GM20000 (cell line): ENCODE measurements around the gene ANKRD13B.

Experiments used
- DNase-seq: peaks from one replicate; pipeline ENCODE4 v3.0.0; 2012; ENCODE audit warnings: low spot score
- TF ChIP-seq, protein P1 (sequence below): IDR thresholded peaks from 2 replicates; pipeline ENCODE4 v1.5.1; 2012; ENCODE audit warnings: mild to moderate bottlenecking, control low read depth; ENCODE audit errors: extremely low read depth, missing control alignments

ANKRD13B gene

DNA sequence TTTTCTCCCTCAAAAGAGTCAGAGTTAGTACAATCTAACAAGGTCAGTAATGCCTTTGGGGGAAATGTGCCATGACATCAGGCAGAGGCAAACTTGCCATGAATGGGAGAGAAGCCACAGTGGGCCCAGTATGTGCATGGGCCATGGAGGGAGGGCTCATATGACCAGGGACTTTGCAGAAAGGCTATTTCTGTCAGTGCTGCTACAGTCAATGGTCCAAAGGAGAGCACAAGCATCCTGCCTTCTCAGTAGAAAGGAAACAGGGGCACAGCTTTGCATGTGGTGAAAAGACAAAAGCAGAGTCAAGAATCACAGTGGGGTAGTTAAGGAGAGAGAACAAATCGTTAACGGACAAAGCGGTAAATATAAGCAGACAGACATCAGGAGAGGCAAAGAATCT lies 41.0 kb downstream of the ANKRD13B start:
- no peak for DNase-seq
- TF ChIP-seq, protein P1, sequence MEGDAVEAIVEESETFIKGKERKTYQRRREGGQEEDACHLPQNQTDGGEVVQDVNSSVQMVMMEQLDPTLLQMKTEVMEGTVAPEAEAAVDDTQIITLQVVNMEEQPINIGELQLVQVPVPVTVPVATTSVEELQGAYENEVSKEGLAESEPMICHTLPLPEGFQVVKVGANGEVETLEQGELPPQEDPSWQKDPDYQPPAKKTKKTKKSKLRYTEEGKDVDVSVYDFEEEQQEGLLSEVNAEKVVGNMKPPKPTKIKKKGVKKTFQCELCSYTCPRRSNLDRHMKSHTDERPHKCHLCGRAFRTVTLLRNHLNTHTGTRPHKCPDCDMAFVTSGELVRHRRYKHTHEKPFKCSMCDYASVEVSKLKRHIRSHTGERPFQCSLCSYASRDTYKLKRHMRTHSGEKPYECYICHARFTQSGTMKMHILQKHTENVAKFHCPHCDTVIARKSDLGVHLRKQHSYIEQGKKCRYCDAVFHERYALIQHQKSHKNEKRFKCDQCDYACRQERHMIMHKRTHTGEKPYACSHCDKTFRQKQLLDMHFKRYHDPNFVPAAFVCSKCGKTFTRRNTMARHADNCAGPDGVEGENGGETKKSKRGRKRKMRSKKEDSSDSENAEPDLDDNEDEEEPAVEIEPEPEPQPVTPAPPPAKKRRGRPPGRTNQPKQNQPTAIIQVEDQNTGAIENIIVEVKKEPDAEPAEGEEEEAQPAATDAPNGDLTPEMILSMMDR, result no peak

DNA sequence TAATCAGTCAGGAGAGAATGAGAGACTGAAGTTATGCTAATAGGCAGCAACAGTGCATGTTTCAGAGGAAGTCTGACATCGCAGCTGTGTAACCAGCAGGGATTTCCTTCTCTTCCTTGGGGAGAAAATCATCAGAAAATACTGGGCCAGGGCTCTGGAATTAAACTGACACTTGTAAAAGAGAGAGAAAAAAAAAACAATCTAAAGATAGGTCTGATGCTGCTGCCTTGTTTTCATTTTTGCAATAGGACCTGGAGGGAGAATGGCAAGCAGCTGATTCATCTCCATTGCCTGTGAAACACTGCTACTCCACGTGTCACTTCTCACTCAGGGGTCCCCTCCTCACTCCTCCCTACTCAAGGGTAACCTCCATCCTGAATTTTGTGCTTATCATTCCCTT lies 47.5 kb downstream of the ANKRD13B start:
- TF ChIP-seq, protein P1, result no peak
- DNase-seq, result no peak

DNA sequence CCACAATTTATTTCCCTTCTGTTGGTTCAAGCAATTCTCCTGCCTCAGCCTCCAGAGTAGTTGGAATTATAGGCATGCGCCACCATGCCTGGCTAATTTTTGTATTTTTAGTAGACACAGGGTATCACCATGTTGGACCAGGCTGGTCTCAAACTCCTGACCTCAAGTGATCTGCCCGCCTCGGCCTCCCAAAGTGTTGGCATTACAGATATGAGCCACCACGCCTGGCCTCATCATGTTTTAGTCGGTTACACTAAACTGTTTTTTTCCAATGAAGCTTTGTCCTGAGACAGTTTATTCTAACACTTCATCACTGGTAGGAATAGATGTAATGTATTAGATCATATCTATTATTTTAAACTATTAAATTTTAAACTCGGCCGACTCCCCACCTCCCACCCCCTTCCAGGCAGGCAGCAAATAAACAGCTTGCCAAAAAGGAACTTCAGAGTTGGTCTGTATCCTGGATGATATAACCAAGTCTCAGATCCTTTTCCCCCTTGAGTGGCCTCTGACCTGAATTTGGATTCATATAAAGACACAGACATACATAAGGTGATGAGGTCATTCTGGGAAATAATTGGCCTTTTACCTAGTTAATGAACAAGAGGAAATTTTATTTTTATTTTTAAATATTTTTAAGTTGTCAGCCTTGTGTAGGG lies 48.2 kb downstream of the ANKRD13B start:
- no peak for DNase-seq
- TF ChIP-seq, protein P1, result no peak

DNA sequence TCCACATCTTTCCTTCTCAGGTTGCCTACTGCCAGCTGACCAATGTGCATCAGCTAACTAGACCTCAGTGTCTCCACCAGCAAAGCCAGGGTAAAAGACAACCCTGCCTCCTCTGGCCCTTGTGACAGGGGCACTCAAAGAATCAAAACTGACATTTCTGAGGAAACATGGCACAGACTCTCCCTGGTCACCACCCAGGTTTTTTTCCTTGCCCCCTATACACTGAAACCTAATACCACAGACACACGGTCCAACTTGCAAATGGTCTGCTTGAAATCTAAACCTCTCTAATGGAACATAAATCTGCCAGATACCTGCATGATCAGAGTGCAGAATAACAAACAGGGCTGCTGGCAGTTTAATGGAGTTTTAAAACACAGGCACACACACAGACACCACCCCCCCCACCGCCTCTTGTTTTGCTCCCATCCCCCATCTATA lies 49.3 kb downstream of the ANKRD13B start:
- TF ChIP-seq, protein P1, result no peak
- DNase-seq, result no peak

- DNase-seq, result no peak
- TF ChIP-seq, protein P1, result no peak
These were observed 50.9 kb downstream of the ANKRD13B start for GRCh38 chr17:29643817-29644160.

DNA sequence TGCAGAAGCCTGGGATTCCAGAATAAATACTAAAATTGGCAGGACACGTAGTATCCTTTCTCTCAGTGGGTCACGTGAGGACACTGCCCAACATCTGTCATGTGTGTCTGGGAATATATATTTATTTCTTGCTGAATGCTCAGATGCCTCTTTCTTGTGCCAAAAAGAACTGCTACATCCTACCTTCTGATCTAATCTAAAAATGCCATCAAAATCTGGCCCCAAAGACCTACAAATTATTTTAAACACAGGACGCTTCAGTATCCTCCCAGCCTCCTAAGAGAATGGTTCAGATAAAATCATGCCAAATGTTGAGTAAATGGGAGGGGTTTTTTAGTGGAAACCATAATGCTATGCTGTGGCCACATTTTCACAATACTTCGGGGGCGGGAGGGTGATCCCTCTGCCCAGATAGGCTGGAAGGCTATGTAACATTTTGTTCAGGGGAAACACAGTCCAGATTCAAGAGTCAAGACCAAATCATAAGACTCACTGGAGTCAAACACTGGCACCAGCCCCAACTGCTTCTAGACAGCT lies 52.7 kb downstream of the ANKRD13B start:
- TF ChIP-seq, protein P1, result no peak
- DNase-seq, result no peak

DNA sequence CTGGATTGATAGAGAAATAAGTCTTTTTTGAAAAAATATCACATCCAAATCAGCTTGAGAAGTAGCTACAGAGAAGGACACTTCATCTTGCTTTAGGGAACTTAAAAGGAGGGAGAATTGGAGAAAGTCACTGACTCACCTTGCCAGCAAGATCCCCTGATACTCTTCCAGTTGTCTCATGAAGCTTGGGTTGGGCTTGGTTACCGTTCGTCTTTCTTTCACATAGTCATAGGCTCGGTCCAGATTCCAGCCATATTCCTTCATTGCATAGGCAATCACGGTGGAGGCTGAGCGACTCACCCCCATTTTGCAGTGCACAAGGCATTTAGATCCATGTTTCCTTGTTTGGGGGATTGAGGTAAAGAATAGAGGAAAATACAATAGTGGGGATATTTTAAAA lies 55.1 kb downstream of the ANKRD13B start:
- TF ChIP-seq, protein P1, result no peak
- DNase-seq, result no peak
